OCI-LY7 (cell line): ENCODE measurements around the gene CPNE1.

ENCODE experiments used
- CTCF ChIP-seq: fragments of 200-600 bp; sonication (generic); conservative IDR thresholded peaks from 2 replicates; pipeline ENCODE4 v1.5.1; 2014; ENCODE audit warnings: mild to moderate bottlenecking, antibody characterized with exemption, low read length, moderate library complexity, mixed read lengths
- EZH2phosphoT487 ChIP-seq: fragments of 200-600 bp; sonication (generic); IDR thresholded peaks from 2 replicates; pipeline ENCODE4 v1.6.1; 2018; ENCODE audit warnings: low read depth, borderline replicate concordance, mild to moderate bottlenecking, mixed run types, antibody characterized with exemption, low read length, moderate library complexity, mixed read lengths

GRCh38 chr20:35592339-35592974 lies 72.2 kb downstream of the CPNE1 start:
- TF ChIP-seq CTCF (no peak), EZH2phosphoT487 (no peak)
